Testis (tissue), 2 donors: ENCODE data around the gene SLC2A10.

ENCODE experiments used
- POLR2A ChIP-seq: fragments of 450-650 bp; IDR thresholded peaks from one replicate; pipeline ENCODE4 v1.6.1; 2017; ENCODE audit warnings: antibody characterized with exemption, mild to moderate bottlenecking, moderate library complexity
- TF ChIP-seq, protein P1 (sequence below), 3 experiments: fragments of 450-650 bp in 2 of 3; fragments of 200-600 bp in 1 of 3; sonication (generic) in 1 of 3; IDR thresholded peaks; one replicate each; pipeline ENCODE4 v1.5.1; 2016 to 2019; ENCODE audit warnings: antibody characterized with exemption in 3 of 3, mild to moderate bottlenecking in 2 of 3, moderate library complexity in 1 of 3

DNA sequence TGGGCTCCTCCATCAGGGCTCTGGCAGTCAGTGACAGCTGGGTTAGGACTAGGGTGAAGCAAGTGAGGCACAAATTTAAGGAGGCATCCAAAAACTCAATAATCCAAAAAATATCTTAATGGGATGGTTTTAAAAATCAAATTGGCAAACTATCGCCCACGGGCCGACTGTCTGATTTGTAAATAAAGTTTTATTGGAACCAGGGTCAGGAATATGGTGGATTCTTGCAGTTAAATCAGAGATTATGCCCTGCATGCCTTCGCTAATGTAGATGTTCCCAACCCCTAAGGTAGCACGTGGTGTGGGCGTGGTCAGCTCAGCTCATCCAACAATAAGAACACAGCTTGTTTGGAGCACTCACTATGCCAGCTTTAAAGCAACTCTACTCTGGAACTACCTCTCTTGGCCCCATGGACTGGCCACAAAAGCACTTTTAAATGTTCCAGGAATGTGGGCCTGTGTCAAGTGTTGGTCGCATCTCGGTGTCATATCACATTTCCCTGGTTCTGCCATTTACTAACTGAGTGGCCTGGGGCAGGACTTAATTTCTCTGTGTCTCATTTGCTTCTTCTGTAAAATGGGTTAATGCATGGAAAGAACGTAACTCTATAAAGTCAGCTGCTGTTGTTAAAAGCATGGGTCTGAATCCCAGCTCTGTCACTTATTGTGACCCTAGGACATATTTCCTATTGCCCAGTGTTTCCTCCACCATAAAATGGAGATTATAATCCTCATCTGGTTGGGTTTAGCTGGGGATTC, 27.2 kb upstream of the SLC2A10 start:
- no peak for TF ChIP-seq POLR2A
- TF ChIP-seq, protein P1, sequence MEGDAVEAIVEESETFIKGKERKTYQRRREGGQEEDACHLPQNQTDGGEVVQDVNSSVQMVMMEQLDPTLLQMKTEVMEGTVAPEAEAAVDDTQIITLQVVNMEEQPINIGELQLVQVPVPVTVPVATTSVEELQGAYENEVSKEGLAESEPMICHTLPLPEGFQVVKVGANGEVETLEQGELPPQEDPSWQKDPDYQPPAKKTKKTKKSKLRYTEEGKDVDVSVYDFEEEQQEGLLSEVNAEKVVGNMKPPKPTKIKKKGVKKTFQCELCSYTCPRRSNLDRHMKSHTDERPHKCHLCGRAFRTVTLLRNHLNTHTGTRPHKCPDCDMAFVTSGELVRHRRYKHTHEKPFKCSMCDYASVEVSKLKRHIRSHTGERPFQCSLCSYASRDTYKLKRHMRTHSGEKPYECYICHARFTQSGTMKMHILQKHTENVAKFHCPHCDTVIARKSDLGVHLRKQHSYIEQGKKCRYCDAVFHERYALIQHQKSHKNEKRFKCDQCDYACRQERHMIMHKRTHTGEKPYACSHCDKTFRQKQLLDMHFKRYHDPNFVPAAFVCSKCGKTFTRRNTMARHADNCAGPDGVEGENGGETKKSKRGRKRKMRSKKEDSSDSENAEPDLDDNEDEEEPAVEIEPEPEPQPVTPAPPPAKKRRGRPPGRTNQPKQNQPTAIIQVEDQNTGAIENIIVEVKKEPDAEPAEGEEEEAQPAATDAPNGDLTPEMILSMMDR (IDR thresholded peaks at IDR 0.05) = no peak
